ENCODE measurements around the gene PAH.

The PAH gene

DNA sequence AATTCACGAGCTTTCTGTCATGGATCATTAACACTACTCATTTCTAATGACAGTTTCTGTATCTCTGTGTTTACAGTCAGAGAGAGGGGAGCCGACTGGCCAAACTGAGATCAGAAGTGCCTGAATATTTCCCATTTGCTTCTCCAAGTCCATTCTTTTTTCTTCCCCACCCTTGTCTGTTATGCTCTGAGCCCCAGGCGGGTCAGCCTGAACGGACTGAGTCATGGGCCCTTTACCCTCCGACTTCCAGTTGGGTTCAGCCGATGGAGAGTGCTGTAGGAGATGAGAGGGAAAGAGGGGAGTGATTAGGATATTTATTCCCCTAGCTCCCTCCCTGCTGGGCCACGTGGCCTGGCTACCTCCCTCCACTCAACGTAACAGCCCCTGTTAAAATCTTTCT is 104.7 kb downstream of the PAH start:
- in situ Hi-C loops (cut with HindIII; ENCODE audit: low pct_ligation_motif_present, low sequenced_read_pairs): no loop called here
- no peaks in the 10 kb centered on the region for H3K36me3 ChIP-seq (replicated peaks)
- DNase-seq: no peak
- H3K27me3 ChIP-seq (replicated peaks): no peaks in the 10 kb centered on the region
- no peak for TF ChIP-seq CTCF (IDR thresholded peaks at IDR 0.05; ENCODE audit: low read depth, low read length, missing control alignments)
- H3K4me3 ChIP-seq (ENCODE audit: low read depth, low read length): no peak overlapping the region
- H3K27ac ChIP-seq: no peak overlapping the region

DNA sequence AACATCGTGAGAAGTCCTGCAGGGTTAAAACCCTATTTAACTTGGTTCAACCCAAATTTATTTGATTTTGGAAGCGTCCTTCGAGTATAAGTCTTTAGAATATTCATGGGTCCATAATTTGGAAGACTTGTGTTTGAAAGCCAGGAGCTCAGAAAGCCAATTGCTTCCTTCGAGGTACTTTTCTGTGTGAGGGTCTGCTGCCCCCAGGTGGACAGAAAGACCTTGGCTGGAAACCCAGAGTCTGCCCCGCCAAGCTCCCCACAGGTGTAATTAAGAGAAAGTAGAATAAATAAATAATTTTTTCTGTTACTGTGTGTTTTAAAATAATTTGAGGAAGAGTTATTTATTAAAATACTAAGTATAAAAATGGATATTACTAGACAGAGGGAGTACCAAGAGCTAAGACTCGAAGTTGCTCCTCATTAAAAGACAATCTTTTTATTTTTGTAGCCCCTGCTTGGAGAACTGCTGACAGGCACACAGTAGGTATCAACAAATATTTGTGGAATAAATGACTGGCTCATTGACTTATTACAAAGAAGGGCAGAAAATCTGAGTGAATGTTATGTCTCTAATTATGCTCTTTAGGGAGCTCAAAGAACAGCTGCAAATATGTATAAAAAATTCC is 105.8 kb downstream of the PAH start:
- Histone ChIP-seq H3K27me3 (replicated peaks) (no peaks in the 10 kb centered on the region), H3K36me3 (replicated peaks) (no peaks in the 10 kb centered on the region), H3K4me3 (ENCODE audit: low read depth, low read length) (no peak overlapping the region), H3K27ac (no peak overlapping the region)
- in situ Hi-C loops (cut with HindIII; ENCODE audit: low pct_ligation_motif_present, low sequenced_read_pairs): no loop called here
- no peak for DNase-seq
- peak; percentile 52 for TF ChIP-seq CTCF (IDR thresholded peaks at IDR 0.05; ENCODE audit: low read depth, low read length, missing control alignments)

- H3K36me3 ChIP-seq (replicated peaks): no peaks in the 10 kb centered on the region
- H3K4me3 ChIP-seq (ENCODE audit: low read depth, low read length): no peak overlapping the region
- no peak for DNase-seq
- H3K27me3 ChIP-seq (replicated peaks): no peaks in the 10 kb centered on the region
- TF ChIP-seq CTCF (IDR thresholded peaks at IDR 0.05; ENCODE audit: low read depth, low read length, missing control alignments): no peak
- in situ Hi-C loops (cut with HindIII; ENCODE audit: low pct_ligation_motif_present, low sequenced_read_pairs): no loop called here
- no peak overlapping the region for H3K27ac ChIP-seq
Observed at GRCh38 chr12:102808412-102808811, 108.6 kb downstream of the PAH start.

- TF ChIP-seq CTCF (IDR thresholded peaks at IDR 0.05; ENCODE audit: low read depth, low read length, missing control alignments): no peak
- in situ Hi-C loops (cut with HindIII; ENCODE audit: low pct_ligation_motif_present, low sequenced_read_pairs): no loop called here
- no peak overlapping the region for H3K4me3 ChIP-seq (ENCODE audit: low read depth, low read length)
- H3K36me3 ChIP-seq (replicated peaks): no peaks in the 10 kb centered on the region
- H3K27ac ChIP-seq: no peak overlapping the region
- no peak for DNase-seq
- H3K27me3 ChIP-seq (replicated peaks): no peaks in the 10 kb centered on the region
Observed at GRCh38 chr12:102806592-102806991, 110.5 kb downstream of the PAH start.

DNA sequence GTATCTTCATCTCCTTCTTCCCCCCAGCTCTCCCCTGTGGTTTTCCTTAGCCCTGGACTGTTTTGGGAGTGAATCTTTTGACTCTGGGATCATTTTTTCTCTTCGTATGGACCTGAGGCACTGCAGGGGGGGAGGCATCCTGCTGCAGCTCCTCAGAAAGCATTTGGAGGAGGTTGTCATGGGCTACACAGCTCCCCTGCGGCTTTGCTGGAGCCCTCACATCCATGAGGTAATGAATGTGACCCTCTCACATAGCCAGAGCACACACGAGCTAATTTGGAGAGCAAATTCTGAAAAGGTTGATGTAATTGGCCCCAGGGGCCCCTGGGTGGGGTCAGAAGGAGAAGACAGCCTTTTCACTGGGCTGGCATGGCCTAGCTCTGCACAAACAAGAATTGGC is 110.9 kb downstream of the PAH start:
- no peak for TF ChIP-seq CTCF (IDR thresholded peaks at IDR 0.05; ENCODE audit: low read depth, low read length, missing control alignments)

DNA sequence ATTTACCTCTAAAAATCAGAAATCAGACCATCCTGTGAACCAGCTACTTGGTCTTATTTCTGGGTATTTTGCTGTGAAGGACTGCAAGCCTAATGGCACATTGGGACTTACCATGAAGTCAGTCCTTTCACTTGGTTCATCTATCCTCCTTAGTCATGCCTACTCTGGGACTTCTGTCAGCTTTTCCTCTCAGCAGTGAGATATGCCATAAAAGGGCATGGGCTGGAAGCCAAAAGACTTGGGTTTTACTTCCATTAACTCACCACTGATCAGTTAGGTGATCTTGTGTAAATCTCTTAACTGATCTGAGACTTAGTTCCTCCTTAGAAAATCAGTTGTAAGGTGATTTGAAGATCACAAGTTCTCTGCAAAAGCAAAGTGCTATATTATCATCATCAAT is 116.5 kb downstream of the PAH start:
- Histone ChIP-seq H3K27me3 (replicated peaks) (no peaks in the 10 kb centered on the region), H3K27ac (no peak overlapping the region), H3K4me3 (ENCODE audit: low read depth, low read length) (no peak overlapping the region), H3K36me3 (replicated peaks) (no peaks in the 10 kb centered on the region)
- DNase-seq: no peak
- TF ChIP-seq CTCF (IDR thresholded peaks at IDR 0.05; ENCODE audit: low read depth, low read length, missing control alignments): no peak
- in situ Hi-C loops (cut with HindIII; ENCODE audit: low pct_ligation_motif_present, low sequenced_read_pairs): no loop called here

More for the DNA sequence above, 110.9 kb downstream of the PAH start:
- in situ Hi-C loops (cut with HindIII; ENCODE audit: low pct_ligation_motif_present, low sequenced_read_pairs): no loop called here
- H3K27ac ChIP-seq: no peak overlapping the region
- no peak for DNase-seq
- no peaks in the 10 kb centered on the region for H3K27me3 ChIP-seq (replicated peaks)
- H3K4me3 ChIP-seq (ENCODE audit: low read depth, low read length): no peak overlapping the region
- no peaks in the 10 kb centered on the region for H3K36me3 ChIP-seq (replicated peaks)

All from brain microvascular endothelial cell (primary cell).